ENCODE data around the gene PDPR. TPM values are rescaled to one million over a fixed set of nuclear protein-coding genes. Genes with fewer than 3 reads are reported as not detected.
"Not testable (repeated sequence)": the region's sequence is repeated elsewhere in the genome, so short reads cannot be mapped to it uniquely, and the experiment has no call there.

PDPR gene
- total and polyA plus RNA-seq, 2 of the 8 experiments (the other 6 are each of a cell fraction or from before 2014, with no cell fraction given): 40.2 to 43.1 TPM

- H3K56ac ChIP-seq (replicated peaks; ENCODE audit: insufficient read length, low read depth, low read length); H3K23ac ChIP-seq (ENCODE audit: insufficient read length); H2AK5ac ChIP-seq (ENCODE audit: low read depth, low read length); H2BK120ac ChIP-seq (replicated peaks; ENCODE audit: low read depth, low read length); H4K91ac ChIP-seq (replicated peaks; ENCODE audit: insufficient read length, low read length); H4K8ac ChIP-seq (ENCODE audit: extremely low read depth, insufficient read depth, low read length); H2BK15ac ChIP-seq (ENCODE audit: low read length); CTCF ChIA-PET (ENCODE audit: partially characterized antibody); POLR2A ChIA-PET (ENCODE audit: partially characterized antibody); H3K4ac ChIP-seq (replicated peaks; ENCODE audit: insufficient read length, low read depth, low read length); H2BK5ac ChIP-seq (ENCODE audit: low read depth, low read length); H4K20me1 ChIP-seq (replicated peaks in 1 of 2; ENCODE audit: control insufficient read depth in 1 of 2, insufficient read depth in 2 of 2, low read length in 2 of 2); H3K18ac ChIP-seq (ENCODE audit: extremely low read depth, low read length); FAIRE-seq; H3K4me3 ChIP-seq (ENCODE audit: extremely low read depth in 1 of 4, insufficient read depth in 2 of 4, low read depth in 3 of 4, low read length in 4 of 4); H3K4me2 ChIP-seq (ENCODE audit: insufficient read depth in 1 of 2, low read depth in 2 of 2, low read length in 2 of 2); DNase-seq (ENCODE audit: low read depth in 1 of 2, low spot score in 2 of 2); H4K5ac ChIP-seq (ENCODE audit: insufficient read length, low read depth, low read length); H3K79me1 ChIP-seq (ENCODE audit: low read depth, low read length); H3K14ac ChIP-seq (ENCODE audit: insufficient read length); H2BK20ac ChIP-seq (ENCODE audit: low read length); H3K4me1 ChIP-seq (replicated peaks in 1 of 4; ENCODE audit: control insufficient read depth in 3 of 4, insufficient read depth in 4 of 4, low read length in 3 of 4); H3K36me3 ChIP-seq (ENCODE audit: control insufficient read depth in 2 of 4, insufficient read depth in 4 of 4, low read length in 3 of 4); H3K27me3 ChIP-seq (replicated peaks in 1 of 4; ENCODE audit: control insufficient read depth in 3 of 4, extremely low read depth in 1 of 4, insufficient read depth in 3 of 4, low read length in 3 of 4); H3K79me2 ChIP-seq (ENCODE audit: control insufficient read depth in 1 of 2, insufficient read depth in 2 of 2, low read length in 2 of 2); H2BK12ac ChIP-seq (ENCODE audit: low read depth, low read length); H3K9me3 ChIP-seq (ENCODE audit: insufficient read depth in 2 of 2, low read depth in 1 of 2, low read length in 1 of 2); H3K23me2 ChIP-seq (ENCODE audit: low read depth, low read length); H3K9ac ChIP-seq (replicated peaks in 1 of 4; ENCODE audit: extremely low read depth in 1 of 4, low read depth in 3 of 4, low read length in 3 of 4); H2AFZ ChIP-seq (ENCODE audit: low read length); H3K27ac ChIP-seq (ENCODE audit: low read depth, low read length): not testable (repeated sequence)
- 68% methylated on average over 5 of the region's 15 CpGs; no CpG with 5 or more reads in 1 of the 2 experiments for WGBS, 2 experiments (ENCODE audit: extremely low coverage in 1 of 2, insufficient coverage in 1 of 2, insufficient read length in 1 of 2, insufficient replicate concordance in 2 of 2, low coverage in 1 of 2, low lambda C conversion rate in 2 of 2, missing lambda C conversion rate in 1 of 2)
These were observed 59.8 kb downstream of the PDPR start for GRCh38 chr16:70173916-70174315.

DNA sequence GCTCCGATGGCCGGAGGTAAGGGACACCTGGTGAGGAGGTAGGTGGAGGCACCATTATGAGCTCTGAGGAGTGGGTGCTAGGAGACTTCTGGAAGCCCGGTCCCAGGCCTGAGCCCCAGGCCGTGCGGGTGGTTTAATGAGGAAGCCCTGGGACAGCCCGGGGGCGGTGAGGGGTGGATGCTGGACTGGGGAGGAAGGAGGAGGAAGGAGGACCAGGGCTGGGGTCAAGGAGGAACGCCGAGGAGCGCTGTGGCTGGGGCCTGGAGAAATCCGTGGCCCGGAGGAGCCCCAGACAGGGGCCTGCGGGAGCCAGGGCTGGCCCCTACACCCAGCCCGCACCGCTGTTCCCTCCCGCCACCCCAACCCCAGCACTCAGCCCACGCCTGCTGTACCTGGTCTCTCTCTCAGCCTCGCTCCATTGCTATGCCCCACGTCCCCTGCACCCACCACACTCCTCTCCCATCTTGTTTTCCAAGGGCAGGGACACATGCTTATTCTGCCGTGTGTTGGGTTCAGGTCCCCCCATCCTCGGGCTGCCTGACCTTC, 60.3 kb downstream of the PDPR start:
- WGBS, 2 experiments (ENCODE audit: extremely low coverage in 1 of 2, insufficient coverage in 1 of 2, insufficient read length in 1 of 2, insufficient replicate concordance in 2 of 2, low coverage in 1 of 2, low lambda C conversion rate in 2 of 2, missing lambda C conversion rate in 1 of 2): no CpG with 5 or more reads among the region's 21 CpGs
- POLR2A ChIA-PET (ENCODE audit: partially characterized antibody); H3K14ac ChIP-seq (ENCODE audit: insufficient read length); H3K23ac ChIP-seq (ENCODE audit: insufficient read length); DNase-seq (ENCODE audit: low read depth in 1 of 2, low spot score in 2 of 2); H2AK5ac ChIP-seq (ENCODE audit: low read depth, low read length); H2BK20ac ChIP-seq (ENCODE audit: low read length); H3K4me2 ChIP-seq (ENCODE audit: insufficient read depth in 1 of 2, low read depth in 2 of 2, low read length in 2 of 2); H2BK5ac ChIP-seq (ENCODE audit: low read depth, low read length); H3K9me3 ChIP-seq (ENCODE audit: insufficient read depth in 2 of 2, low read depth in 1 of 2, low read length in 1 of 2); H4K5ac ChIP-seq (ENCODE audit: insufficient read length, low read depth, low read length); H3K23me2 ChIP-seq (ENCODE audit: low read depth, low read length); H2AFZ ChIP-seq (ENCODE audit: low read length); FAIRE-seq; H3K4ac ChIP-seq (replicated peaks; ENCODE audit: insufficient read length, low read depth, low read length); H3K9ac ChIP-seq (replicated peaks in 1 of 4; ENCODE audit: extremely low read depth in 1 of 4, low read depth in 3 of 4, low read length in 3 of 4); H3K79me2 ChIP-seq (ENCODE audit: control insufficient read depth in 1 of 2, insufficient read depth in 2 of 2, low read length in 2 of 2); H3K56ac ChIP-seq (replicated peaks; ENCODE audit: insufficient read length, low read depth, low read length); H4K20me1 ChIP-seq (replicated peaks in 1 of 2; ENCODE audit: control insufficient read depth in 1 of 2, insufficient read depth in 2 of 2, low read length in 2 of 2); H3K27me3 ChIP-seq (replicated peaks in 1 of 4; ENCODE audit: control insufficient read depth in 3 of 4, extremely low read depth in 1 of 4, insufficient read depth in 3 of 4, low read length in 3 of 4); H3K79me1 ChIP-seq (ENCODE audit: low read depth, low read length); H3K27ac ChIP-seq (ENCODE audit: low read depth, low read length); H2BK15ac ChIP-seq (ENCODE audit: low read length); H4K91ac ChIP-seq (replicated peaks; ENCODE audit: insufficient read length, low read length); H2BK12ac ChIP-seq (ENCODE audit: low read depth, low read length); H3K18ac ChIP-seq (ENCODE audit: extremely low read depth, low read length); H3K4me1 ChIP-seq (replicated peaks in 1 of 4; ENCODE audit: control insufficient read depth in 3 of 4, insufficient read depth in 4 of 4, low read length in 3 of 4); H4K8ac ChIP-seq (ENCODE audit: extremely low read depth, insufficient read depth, low read length); H3K4me3 ChIP-seq (ENCODE audit: extremely low read depth in 1 of 4, insufficient read depth in 2 of 4, low read depth in 3 of 4, low read length in 4 of 4); H3K36me3 ChIP-seq (ENCODE audit: control insufficient read depth in 2 of 4, insufficient read depth in 4 of 4, low read length in 3 of 4); CTCF ChIA-PET (ENCODE audit: partially characterized antibody); H2BK120ac ChIP-seq (replicated peaks; ENCODE audit: low read depth, low read length): not testable (repeated sequence)
